ENCODE results near the gene SUCLG1. TPM values are rescaled to one million over a fixed set of nuclear protein-coding genes. Genes with fewer than 3 reads are reported as not detected.
"Not testable (repeated sequence)": the region's sequence is repeated elsewhere in the genome, so short reads cannot be mapped to it uniquely, and the experiment has no call there.

Gene SUCLG1
- total RNA-seq, 1 experiment from 2014 or later = 59.5 TPM

DNA sequence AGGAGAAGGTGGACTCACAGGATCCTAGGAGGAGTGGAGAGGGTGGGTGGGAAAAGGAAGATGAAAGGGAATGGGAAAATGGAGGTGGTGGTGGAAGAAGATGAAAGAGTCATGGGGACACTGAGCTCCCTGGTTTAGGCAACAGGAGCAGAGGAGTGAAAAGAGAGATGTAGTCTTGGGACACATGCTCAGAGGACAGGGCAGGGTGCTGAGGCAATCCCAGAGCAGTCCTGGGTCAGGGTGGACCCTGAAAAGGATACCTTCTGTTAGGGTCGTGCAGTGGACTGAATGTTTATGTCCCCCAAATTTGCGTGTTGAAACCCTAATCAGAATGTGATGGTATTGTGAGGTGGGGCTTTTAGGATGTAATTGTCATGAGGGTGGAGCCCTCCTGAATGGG, 37.9 kb downstream of the SUCLG1 start:
- intact Hi-C loops (cut with micrococcal nuclease; ENCODE audit: unreplicated experiment) = loop anchor here (10.0 kb wide), 1 partner anchor 396 kb away; no protein-coding TSS in a partner anchor
- POLR2A ChIA-PET (ENCODE audit: unreplicated experiment) = no interaction called here
- H3K9me2 ChIP-seq (ENCODE audit: insufficient read depth) = no peaks in the 10 kb centered on the region
- H2AFZ ChIP-seq = no peak overlapping the region
- no peaks in the 10 kb centered on the region for H4K20me1 ChIP-seq (ENCODE audit: insufficient read depth)
- no peaks in the 10 kb centered on the region for H3K79me2 ChIP-seq (ENCODE audit: low read depth)
- no peaks in the 10 kb centered on the region for H3K27me3 ChIP-seq (ENCODE audit: insufficient read depth, low read depth)
- H3K4me2 ChIP-seq = no peak overlapping the region
- H3K27ac ChIP-seq = no peak overlapping the region
- TF ChIP-seq EZH2 (IDR thresholded peaks at IDR 0.05; ENCODE audit: low read depth) = no peak
- TF ChIP-seq CTCF (conservative IDR thresholded peaks at IDR 0.05) = no peak
- H3F3A ChIP-seq (ENCODE audit: insufficient read depth, low read depth) = no peaks in the 10 kb centered on the region
- no peaks in the 10 kb centered on the region for H3K4me1 ChIP-seq (replicated peaks; ENCODE audit: insufficient read depth)
- H3K9me3 ChIP-seq (ENCODE audit: insufficient read depth, low read depth) = no peaks in the 10 kb centered on the region
- H3K4me3 ChIP-seq = no peak overlapping the region
- no peaks in the 10 kb centered on the region for H3K36me3 ChIP-seq (ENCODE audit: low read depth)
- no peak for DNase-seq
- CTCF ChIA-PET = no interaction called here
- no TSS peak for BruUV-seq (replicated peaks)

GRCh38 chr2:84417453-84418145, 41.5 kb downstream of the SUCLG1 start:
- Histone ChIP-seq H3F3A (ENCODE audit: insufficient read depth, low read depth) (no peaks in the 10 kb centered on the region), H3K4me1 (replicated peaks; ENCODE audit: insufficient read depth) (no peaks in the 10 kb centered on the region), H3K4me2 (no peak overlapping the region), H3K79me2 (ENCODE audit: low read depth) (no peaks in the 10 kb centered on the region), H3K36me3 (ENCODE audit: low read depth) (no peaks in the 10 kb centered on the region), H3K27ac (no peak overlapping the region), H3K9me2 (ENCODE audit: insufficient read depth) (no peaks in the 10 kb centered on the region), H2AFZ (no peak overlapping the region), H3K27me3 (ENCODE audit: insufficient read depth, low read depth) (no peaks in the 10 kb centered on the region), H3K4me3 (no peak overlapping the region), H4K20me1 (ENCODE audit: insufficient read depth) (no peaks in the 10 kb centered on the region), H3K9me3 (ENCODE audit: insufficient read depth, low read depth) (no peaks in the 10 kb centered on the region)
- intact Hi-C loops (cut with micrococcal nuclease; ENCODE audit: unreplicated experiment) = no loop called here
- no peak for DNase-seq
- ChIA-PET CTCF (no interaction called here), POLR2A (ENCODE audit: unreplicated experiment) (no interaction called here)
- TF ChIP-seq EZH2 (IDR thresholded peaks at IDR 0.05; ENCODE audit: low read depth) (no peak), CTCF (conservative IDR thresholded peaks at IDR 0.05) (no peak)
- no TSS peak for BruUV-seq (replicated peaks)

DNA sequence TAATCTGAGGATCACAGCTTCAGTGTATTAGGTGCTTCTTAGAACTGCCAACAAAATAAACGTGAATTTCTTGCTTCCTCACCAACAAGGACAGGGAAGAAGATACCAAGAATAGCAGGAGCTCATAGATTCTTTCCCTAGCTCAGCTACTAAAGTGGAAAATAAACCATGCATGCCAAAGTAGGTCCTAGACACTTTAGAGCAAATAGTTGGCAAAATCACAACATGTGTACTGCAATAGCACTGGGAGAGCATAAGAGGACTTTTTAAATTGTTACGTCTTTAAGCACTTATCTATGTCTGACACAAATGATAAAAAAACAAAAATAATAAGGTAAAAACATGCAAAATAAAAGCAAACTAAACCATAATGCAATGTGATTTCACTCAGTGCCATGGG, 49.5 kb downstream of the SUCLG1 start:
- H3F3A ChIP-seq (ENCODE audit: insufficient read depth, low read depth) = no peaks in the 10 kb centered on the region
- H2AFZ ChIP-seq = no peak overlapping the region
- DNase-seq = no peak
- no TSS peak for BruUV-seq (replicated peaks)
- no peak overlapping the region for H3K4me2 ChIP-seq
- H3K9me3 ChIP-seq (ENCODE audit: insufficient read depth, low read depth) = no peaks in the 10 kb centered on the region
- H4K20me1 ChIP-seq (ENCODE audit: insufficient read depth) = no peaks in the 10 kb centered on the region
- POLR2A ChIA-PET (ENCODE audit: unreplicated experiment) = no interaction called here
- no peak overlapping the region for H3K4me3 ChIP-seq
- no peaks in the 10 kb centered on the region for H3K4me1 ChIP-seq (replicated peaks; ENCODE audit: insufficient read depth)
- no peaks in the 10 kb centered on the region for H3K79me2 ChIP-seq (ENCODE audit: low read depth)
- TF ChIP-seq CTCF (conservative IDR thresholded peaks at IDR 0.05) = no peak
- TF ChIP-seq EZH2 (IDR thresholded peaks at IDR 0.05; ENCODE audit: low read depth) = no peak
- H3K27ac ChIP-seq = no peak overlapping the region
- CTCF ChIA-PET = no interaction called here
- intact Hi-C loops (cut with micrococcal nuclease; ENCODE audit: unreplicated experiment) = no loop called here
- H3K9me2 ChIP-seq (ENCODE audit: insufficient read depth) = no peaks in the 10 kb centered on the region
- H3K27me3 ChIP-seq (ENCODE audit: insufficient read depth, low read depth) = peaks cover 20% of the 10 kb centered on the region
- no peaks in the 10 kb centered on the region for H3K36me3 ChIP-seq (ENCODE audit: low read depth)

- H3K79me2 ChIP-seq (ENCODE audit: low read depth); H3F3A ChIP-seq (ENCODE audit: insufficient read depth, low read depth); H3K9me3 ChIP-seq (ENCODE audit: insufficient read depth, low read depth); intact Hi-C loops (cut with micrococcal nuclease; ENCODE audit: unreplicated experiment); H2AFZ ChIP-seq; POLR2A ChIA-PET (ENCODE audit: unreplicated experiment); H3K27ac ChIP-seq; H4K20me1 ChIP-seq (ENCODE audit: insufficient read depth); DNase-seq; H3K36me3 ChIP-seq (ENCODE audit: low read depth); CTCF ChIA-PET; H3K4me3 ChIP-seq; H3K9me2 ChIP-seq (ENCODE audit: insufficient read depth); BruUV-seq (replicated peaks); H3K4me2 ChIP-seq; H3K4me1 ChIP-seq (replicated peaks; ENCODE audit: insufficient read depth): not testable (repeated sequence)
- peaks cover 47% of the 10 kb centered on the region for H3K27me3 ChIP-seq (ENCODE audit: insufficient read depth, low read depth)
Measured at GRCh38 chr2:84402111-84402510, 57.0 kb downstream of the SUCLG1 start.

- CTCF ChIA-PET = not testable (repeated sequence)
Measured at GRCh38 chr2:84399839-84400238, 59.2 kb downstream of the SUCLG1 start.

More at GRCh38 chr2:84399839-84400238, 59.2 kb downstream of the SUCLG1 start:
- H3K4me3 ChIP-seq; H3K4me1 ChIP-seq (replicated peaks; ENCODE audit: insufficient read depth); H3K4me2 ChIP-seq; H3K27ac ChIP-seq; POLR2A ChIA-PET (ENCODE audit: unreplicated experiment); H3K9me2 ChIP-seq (ENCODE audit: insufficient read depth); H3K36me3 ChIP-seq (ENCODE audit: low read depth); H3K79me2 ChIP-seq (ENCODE audit: low read depth); H3K9me3 ChIP-seq (ENCODE audit: insufficient read depth, low read depth); BruUV-seq (replicated peaks); H4K20me1 ChIP-seq (ENCODE audit: insufficient read depth); H2AFZ ChIP-seq; intact Hi-C loops (cut with micrococcal nuclease; ENCODE audit: unreplicated experiment); DNase-seq; H3F3A ChIP-seq (ENCODE audit: insufficient read depth, low read depth): not testable (repeated sequence)
- peaks cover 38% of the 10 kb centered on the region for H3K27me3 ChIP-seq (ENCODE audit: insufficient read depth, low read depth)
